ENCODE data around the gene GPR183.

Gene GPR183

DNA sequence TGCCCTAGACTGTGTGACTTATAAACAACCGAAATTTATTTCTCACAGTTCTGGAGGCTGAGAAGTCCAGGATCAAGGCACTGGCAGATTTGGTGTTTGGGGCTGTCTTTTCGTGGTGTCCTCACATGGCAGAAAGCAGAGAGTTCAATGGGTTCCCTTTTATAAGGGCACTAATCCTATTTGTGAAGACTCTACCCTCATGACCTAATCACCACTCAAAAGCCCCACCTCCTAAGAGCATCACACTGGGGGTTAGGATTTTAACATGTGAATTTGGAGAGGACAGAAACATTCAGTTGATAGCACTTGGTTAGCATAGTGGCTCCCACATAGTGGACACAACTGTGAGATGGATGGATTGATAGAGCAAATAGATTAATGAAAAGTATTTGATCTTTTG is 27.6 kb downstream of the GPR183 start:
- H3K9me3 ChIP-seq: no peaks in the 10 kb centered on the region
- TF ChIP-seq, protein P1, sequence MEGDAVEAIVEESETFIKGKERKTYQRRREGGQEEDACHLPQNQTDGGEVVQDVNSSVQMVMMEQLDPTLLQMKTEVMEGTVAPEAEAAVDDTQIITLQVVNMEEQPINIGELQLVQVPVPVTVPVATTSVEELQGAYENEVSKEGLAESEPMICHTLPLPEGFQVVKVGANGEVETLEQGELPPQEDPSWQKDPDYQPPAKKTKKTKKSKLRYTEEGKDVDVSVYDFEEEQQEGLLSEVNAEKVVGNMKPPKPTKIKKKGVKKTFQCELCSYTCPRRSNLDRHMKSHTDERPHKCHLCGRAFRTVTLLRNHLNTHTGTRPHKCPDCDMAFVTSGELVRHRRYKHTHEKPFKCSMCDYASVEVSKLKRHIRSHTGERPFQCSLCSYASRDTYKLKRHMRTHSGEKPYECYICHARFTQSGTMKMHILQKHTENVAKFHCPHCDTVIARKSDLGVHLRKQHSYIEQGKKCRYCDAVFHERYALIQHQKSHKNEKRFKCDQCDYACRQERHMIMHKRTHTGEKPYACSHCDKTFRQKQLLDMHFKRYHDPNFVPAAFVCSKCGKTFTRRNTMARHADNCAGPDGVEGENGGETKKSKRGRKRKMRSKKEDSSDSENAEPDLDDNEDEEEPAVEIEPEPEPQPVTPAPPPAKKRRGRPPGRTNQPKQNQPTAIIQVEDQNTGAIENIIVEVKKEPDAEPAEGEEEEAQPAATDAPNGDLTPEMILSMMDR (IDR thresholded peaks at IDR 0.05): no peak
- peaks cover 0 to 22% (median 15%) of the 10 kb centered on the region in 4 donors for H3K4me1 ChIP-seq
- intact Hi-C loops (cut with DNase I; ENCODE audit: low total_unique reads): no loop called here
- DNase-seq: no peak
- no peaks in the 10 kb centered on the region for H3K27me3 ChIP-seq
- no peak overlapping the region for H3K27ac ChIP-seq
- H3K36me3 ChIP-seq: no peaks in the 10 kb centered on the region
- no peak overlapping the region for H3K4me3 ChIP-seq

DNA sequence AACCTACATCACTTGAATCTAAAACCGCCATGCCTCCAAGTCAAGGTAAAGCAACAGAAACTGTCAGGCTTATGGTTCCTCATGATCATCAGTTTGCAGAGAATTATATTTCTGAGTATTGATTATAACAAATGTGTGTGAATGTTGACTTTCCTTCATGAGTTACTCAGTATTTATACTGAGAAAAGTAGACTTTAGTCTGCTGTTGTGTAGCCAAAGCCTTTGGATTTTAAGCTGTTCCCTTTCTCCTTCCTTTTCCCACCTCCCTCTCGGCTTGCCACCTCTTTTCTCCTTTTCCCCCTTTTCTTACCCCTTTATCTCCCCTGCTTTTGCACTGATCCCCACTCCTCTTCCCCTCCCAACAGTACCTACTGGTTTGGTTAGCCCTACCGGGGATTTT is 28.4 kb downstream of the GPR183 start:
- Histone ChIP-seq H3K27ac (no peak overlapping the region), H3K4me1 (peaks cover 0 to 22% (median 15%) of the 10 kb centered on the region in 4 donors), H3K27me3 (no peaks in the 10 kb centered on the region), H3K9me3 (no peaks in the 10 kb centered on the region), H3K4me3 (no peak overlapping the region), H3K36me3 (no peaks in the 10 kb centered on the region)
- intact Hi-C loops (cut with DNase I; ENCODE audit: low total_unique reads): no loop called here
- no peak for DNase-seq
- TF ChIP-seq, protein P1 (IDR thresholded peaks at IDR 0.05): no peak

DNA sequence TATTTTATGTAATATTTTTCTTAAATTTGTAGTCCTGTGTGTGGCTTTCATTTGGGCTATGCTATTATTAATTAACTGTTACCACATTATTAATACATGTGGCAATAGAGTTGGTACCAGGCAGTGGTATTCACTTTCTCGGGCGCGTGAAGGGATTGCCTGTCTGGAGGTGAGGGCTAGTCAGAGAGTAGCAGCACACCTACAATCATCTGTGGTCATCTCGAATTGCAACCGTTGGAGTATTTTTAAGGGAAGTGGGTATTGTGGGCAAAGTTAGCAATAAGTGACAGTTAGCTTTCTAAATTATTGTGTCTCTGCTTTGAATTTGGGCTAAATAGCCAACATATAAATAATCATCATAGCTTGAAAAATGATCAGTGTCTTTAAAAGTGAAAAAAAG is 29.0 kb downstream of the GPR183 start:
- intact Hi-C loops (cut with DNase I; ENCODE audit: low total_unique reads): no loop called here

DNA sequence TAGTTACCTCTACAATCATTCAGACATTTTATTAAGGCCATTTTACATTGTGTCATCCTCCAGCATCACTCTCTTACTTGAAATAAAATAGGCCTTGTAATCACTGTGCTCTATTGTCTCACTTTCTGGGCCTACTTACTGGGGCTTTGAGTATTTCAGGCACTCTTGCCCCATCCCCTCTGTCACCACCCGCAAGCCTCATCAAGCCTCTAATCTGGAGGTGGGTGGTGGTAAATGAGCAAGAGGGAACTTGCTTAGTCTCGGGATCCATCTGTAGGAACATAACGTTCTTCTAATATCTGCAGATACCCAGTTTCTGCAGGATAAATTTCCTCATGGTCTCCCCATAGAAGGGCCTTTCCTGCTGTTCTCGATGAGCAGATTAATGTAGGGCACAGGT is 29.6 kb downstream of the GPR183 start:
- Histone ChIP-seq H3K4me1 (peaks cover 0 to 14% (median 11%) of the 10 kb centered on the region in 4 donors), H3K27ac (no peak overlapping the region), H3K36me3 (no peaks in the 10 kb centered on the region), H3K27me3 (no peaks in the 10 kb centered on the region), H3K9me3 (peaks cover 0 to under 1% (median 0%) of the 10 kb centered on the region in 3 donors), H3K4me3 (no peak overlapping the region)
- intact Hi-C loops (cut with DNase I; ENCODE audit: low total_unique reads): no loop called here
- peak in 1 of 2 donors; percentile 39 for DNase-seq
- TF ChIP-seq, protein P1 (IDR thresholded peaks at IDR 0.05): no peak

More for the DNA sequence above, 29.0 kb downstream of the GPR183 start:
- H3K27ac ChIP-seq: no peak overlapping the region
- TF ChIP-seq, protein P1 (IDR thresholded peaks at IDR 0.05): no peak
- H3K4me1 ChIP-seq: peaks cover 0 to 19% (median 14%) of the 10 kb centered on the region in 4 donors
- DNase-seq: no peak
- H3K36me3 ChIP-seq: no peaks in the 10 kb centered on the region
- no peaks in the 10 kb centered on the region for H3K9me3 ChIP-seq
- no peaks in the 10 kb centered on the region for H3K27me3 ChIP-seq
- H3K4me3 ChIP-seq: no peak overlapping the region

DNA sequence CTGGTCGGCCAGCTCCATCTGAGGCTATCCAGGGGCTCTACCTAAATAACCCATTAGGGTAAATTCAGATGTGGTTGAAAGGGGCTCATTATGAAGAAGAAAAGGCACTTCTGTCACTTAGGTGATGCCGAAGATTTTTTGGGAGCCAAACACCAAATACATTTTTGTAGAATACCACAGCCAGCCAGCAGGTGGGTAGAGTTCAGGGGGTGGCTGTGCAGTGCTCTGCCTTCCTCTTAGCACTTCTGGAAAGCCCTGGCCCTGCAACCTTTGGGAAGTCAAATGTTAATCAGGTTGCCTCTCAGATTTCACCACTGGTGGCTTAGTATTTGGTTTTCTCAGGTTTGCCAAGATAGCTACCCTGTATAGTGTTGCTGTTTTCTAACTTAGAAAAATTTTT is 30.5 kb downstream of the GPR183 start:
- no peak for DNase-seq
- Histone ChIP-seq H3K9me3 (peaks cover 0 to 6% (median 0%) of the 10 kb centered on the region in 3 donors), H3K4me1 (peaks cover 0 to 5% (median 2%) of the 10 kb centered on the region in 4 donors), H3K27ac (no peak overlapping the region), H3K4me3 (no peak overlapping the region), H3K27me3 (no peaks in the 10 kb centered on the region), H3K36me3 (no peaks in the 10 kb centered on the region)
- TF ChIP-seq, protein P1 (IDR thresholded peaks at IDR 0.05): no peak
- intact Hi-C loops (cut with DNase I; ENCODE audit: low total_unique reads): no loop called here

DNA sequence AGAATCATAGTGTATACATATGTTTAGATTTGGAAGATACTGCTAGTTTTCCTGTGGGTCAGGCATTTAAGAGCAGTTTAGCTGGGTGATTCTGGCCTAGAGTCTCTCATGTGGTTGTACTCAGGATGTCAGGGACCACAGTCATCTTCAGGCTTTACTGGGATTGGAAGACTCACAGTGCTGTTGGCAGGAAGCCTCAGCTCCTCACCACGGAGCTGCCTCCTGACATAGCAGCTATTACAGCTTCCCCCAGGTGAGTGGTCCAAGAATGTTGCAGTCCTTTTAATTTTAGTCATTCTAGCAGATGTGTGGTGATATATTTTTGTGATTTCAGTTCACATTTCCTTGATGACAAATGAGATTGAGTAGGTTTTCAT is 32.1 kb downstream of the GPR183 start:
- Histone ChIP-seq H3K4me3 (no peak overlapping the region), H3K36me3 (no peaks in the 10 kb centered on the region), H3K4me1 (no peaks in the 10 kb centered on the region), H3K9me3 (peaks cover 0 to 6% (median 0%) of the 10 kb centered on the region in 3 donors), H3K27me3 (no peaks in the 10 kb centered on the region), H3K27ac (no peak overlapping the region)
- TF ChIP-seq, protein P1 (IDR thresholded peaks at IDR 0.05): no peak
- intact Hi-C loops (cut with DNase I; ENCODE audit: low total_unique reads): no loop called here
- no peak for DNase-seq
